H9 (cell line): ENCODE data around the gene CEP43. TPM values are rescaled to one million over a fixed set of nuclear protein-coding genes. Genes with fewer than 3 reads are reported as not detected.
A peak's percentile ranks its signal among the peaks of the same experiment; 100 is the strongest.

Experiments used
- DNase-seq: peaks from one replicate; pipeline ENCODE4 v3.0.0-alpha.2; 2017
- H2AFZ ChIP-seq: one replicate; pipeline ENCODE4 v1.6.1; 2013; ENCODE audit warnings: mild to moderate bottlenecking, low read length, control low read depth, moderate library complexity
- H2AK5ac ChIP-seq: 2 replicates; pipeline ENCODE4 v1.6.1; 2013; ENCODE audit warnings: low read length, control low read depth, mixed read lengths; ENCODE audit not compliant: insufficient read length
- H2BK120ac ChIP-seq: one replicate; pipeline ENCODE4 v1.6.1; 2013; ENCODE audit warnings: low read depth, mild to moderate bottlenecking, low read length, control low read depth, inconsistent platforms; ENCODE audit not compliant: poor library complexity, severe bottlenecking
- H2BK12ac ChIP-seq: 2 replicates; pipeline ENCODE4 v1.6.1; 2013; ENCODE audit warnings: low read length, control low read depth, mixed read lengths, low read depth; ENCODE audit not compliant: insufficient read length
- H2BK15ac ChIP-seq: 2 replicates; pipeline ENCODE4 v1.6.1; 2013; ENCODE audit warnings: low read depth, low read length, control low read depth
- H2BK20ac ChIP-seq: one replicate; pipeline ENCODE4 v1.6.1; 2013; ENCODE audit warnings: low read depth, mild to moderate bottlenecking, low read length, control low read depth, inconsistent platforms; ENCODE audit not compliant: poor library complexity, severe bottlenecking
- H2BK5ac ChIP-seq: 2 replicates; pipeline ENCODE4 v1.6.1; 2013; ENCODE audit warnings: low read length, control low read depth, mixed read lengths; ENCODE audit not compliant: insufficient read length
- H3K14ac ChIP-seq: 2 replicates; pipeline ENCODE4 v1.6.1; 2013; ENCODE audit warnings: low read length, control low read depth; ENCODE audit not compliant: insufficient read depth
- H3K18ac ChIP-seq: 2 replicates; pipeline ENCODE4 v1.6.1; 2013; ENCODE audit warnings: low read depth, mild to moderate bottlenecking, mixed read lengths, low read length, control low read depth; ENCODE audit not compliant: insufficient read length
- H3K23ac ChIP-seq: 2 replicates; pipeline ENCODE4 v1.6.1; 2013; ENCODE audit warnings: low read length, control low read depth, mixed read lengths, low read depth; ENCODE audit not compliant: insufficient read length
- H3K23me2 ChIP-seq: 2 replicates; pipeline ENCODE4 v1.6.1; 2013; ENCODE audit warnings: low read depth, mild to moderate bottlenecking, mixed read lengths, low read length, control low read depth; ENCODE audit not compliant: insufficient read length, poor library complexity, severe bottlenecking
- H3K27ac ChIP-seq: 2 replicates; pipeline ENCODE4 v1.5.1; 2013; ENCODE audit warnings: low read length, control low read depth, mixed read lengths, low read depth; ENCODE audit not compliant: insufficient read length
- H3K27me3 ChIP-seq: 2 replicates; pipeline ENCODE4 v1.6.1; 2013; ENCODE audit warnings: low read length, control low read depth, inconsistent platforms; ENCODE audit not compliant: insufficient read depth
- H3K4ac ChIP-seq: 2 replicates; pipeline ENCODE4 v1.6.1; 2013; ENCODE audit warnings: low read depth, mild to moderate bottlenecking, control low read depth, inconsistent platforms, low read length, moderate library complexity
- H3K4me1 ChIP-seq: 2 replicates; pipeline ENCODE4 v1.6.1; 2013; ENCODE audit warnings: low read length, control low read depth, inconsistent platforms; ENCODE audit not compliant: insufficient read depth
- H3K4me2 ChIP-seq: 2 replicates; pipeline ENCODE4 v1.6.1; 2013; ENCODE audit warnings: low read length, control low read depth, mixed read lengths; ENCODE audit not compliant: insufficient read length, insufficient read depth
- H3K56ac ChIP-seq: 2 replicates; pipeline ENCODE4 v1.6.1; 2013; ENCODE audit warnings: low read depth, mild to moderate bottlenecking, mixed read lengths, low read length, control low read depth; ENCODE audit not compliant: insufficient read length
- H3K79me1 ChIP-seq: 2 replicates; pipeline ENCODE4 v1.6.1; 2013; ENCODE audit warnings: low read depth, mild to moderate bottlenecking, moderate library complexity, low read length, control low read depth, inconsistent platforms; ENCODE audit not compliant: insufficient read depth, poor library complexity, severe bottlenecking
- H3K79me2 ChIP-seq: 2 replicates; pipeline ENCODE4 v1.6.1; 2013; ENCODE audit warnings: low read length, control low read depth, inconsistent platforms; ENCODE audit not compliant: insufficient read depth
- H3K9ac ChIP-seq: 2 replicates; pipeline ENCODE4 v1.6.1; 2013; ENCODE audit warnings: low read length, control low read depth, mixed read lengths; ENCODE audit not compliant: insufficient read length; ENCODE audit errors: extremely low read depth
- H3K9me3 ChIP-seq: one replicate; pipeline ENCODE4 v1.6.1; 2013; ENCODE audit warnings: low read depth, low read length, inconsistent platforms; ENCODE audit not compliant: control insufficient read depth
- H3T11ph ChIP-seq: one replicate; pipeline ENCODE4 v1.6.1; 2013; ENCODE audit warnings: mild to moderate bottlenecking, low read length, control low read depth, inconsistent platforms
- H4K20me1 ChIP-seq: one replicate; pipeline ENCODE4 v1.6.1; 2013; ENCODE audit not compliant: control insufficient read depth, insufficient read length, insufficient read depth
- H4K5ac ChIP-seq: 2 replicates; pipeline ENCODE4 v1.6.1; 2013; ENCODE audit warnings: low read depth, mild to moderate bottlenecking, mixed read lengths, low read length, control low read depth; ENCODE audit not compliant: insufficient read length
- H4K8ac ChIP-seq: replicated peaks from 2 replicates; pipeline ENCODE4 v1.6.1; 2013; ENCODE audit warnings: low read length, control low read depth, mixed read lengths, low read depth; ENCODE audit not compliant: insufficient read length
- H4K91ac ChIP-seq: 2 replicates; pipeline ENCODE4 v1.6.1; 2013; ENCODE audit warnings: low read depth, mild to moderate bottlenecking, moderate library complexity, mixed read lengths, low read length, control low read depth; ENCODE audit not compliant: insufficient read length
- H3K27ac Mint-ChIP-seq, 3 experiments: 2 replicates in 2 of 3; 3 replicates in 1 of 3; pipeline ENCODE4 v1.8.0; 2020 to 2021; ENCODE audit warnings: mixed read lengths in 3 of 3, mild to moderate bottlenecking in 1 of 3, moderate library complexity in 1 of 3
- H3K27me3 Mint-ChIP-seq: 2 replicates; pipeline ENCODE4 v1.8.0; 2021; ENCODE audit warnings: low read depth, mild to moderate bottlenecking, moderate library complexity, mixed read lengths
- H3K36me3 Mint-ChIP-seq, 3 experiments: 2 replicates in 2 of 3; 3 replicates in 1 of 3; pipeline ENCODE4 v1.8.0; 2020 to 2021; ENCODE audit warnings: low read depth in 3 of 3, mixed read lengths in 3 of 3; ENCODE audit not compliant: insufficient read depth in 1 of 3
- H3K4me1 Mint-ChIP-seq, 2 experiments: 2 replicates each; pipeline ENCODE4 v1.8.0; 2020; ENCODE audit warnings: mixed read lengths in 2 of 2
- H3K4me3 Mint-ChIP-seq, 2 experiments: 2 replicates in 1 of 2; 3 replicates in 1 of 2; pipeline ENCODE4 v1.8.0; 2020 to 2021; ENCODE audit warnings: mild to moderate bottlenecking in 2 of 2, mixed read lengths in 2 of 2, moderate library complexity in 1 of 2
- H3K9me3 Mint-ChIP-seq, 2 experiments: 2 replicates in 1 of 2; 3 replicates in 1 of 2; pipeline ENCODE4 v1.8.0; 2020; ENCODE audit warnings: mild to moderate bottlenecking in 2 of 2, mixed read lengths in 2 of 2, moderate library complexity in 1 of 2
- CTCF ChIP-seq: fragments of 200-600 bp; sonication (generic); conservative IDR thresholded peaks from 3 replicates; pipeline ENCODE4 v1.8.0; 2021; ENCODE audit warnings: antibody characterized with exemption, mild to moderate bottlenecking
- WGBS: extraction: QIAGEN DNeasy Blood & Tissue Kit; methylation state at CpG from one replicate; pipeline ENCODE4 v1.1.7; 2013; ENCODE audit warnings: missing lambda C conversion rate, low lambda C conversion rate, mixed read lengths; ENCODE audit not compliant: insufficient read length; ENCODE audit errors: extremely low coverage; 5-methylcytosine and 5-hydroxymethylcytosine counted together
- long read RNA-seq: library from polyadenylated mRNA; unstranded; transcript quantifications from one replicate; pipeline ENCODE4 v2.0.0, GENCODE V29; 2020
- total RNA-seq: library from RNA; stranded (reverse); gene quantifications from 2 replicates; pipeline ENCODE4 v1.2.1, GENCODE V29; 2021

CEP43 gene
- 33.6 and 35.4 TPM in 2 replicates for total RNA-seq
- long read RNA-seq, full-length matches to known transcripts: 169 of 230 reads
- long read RNA-seq, partial matches to known transcripts: 17 of 230 reads
- long read RNA-seq, other reads (novel, unspliced or antisense): 44 of 230 reads

- peak; percentile 97 for DNase-seq
Measured at GRCh38 chr6:166999145-166999883, at the start of gene CEP43. Gene CEP43 (plus strand): TSS chr6:166999397. CDS start chr6:166999413, 16 bp downstream.

More at GRCh38 chr6:166999145-166999883, at the start of gene CEP43:
- no peak for TF ChIP-seq CTCF
- H2AK5ac ChIP-seq: no peak within 1 kb of the TSS
- Mint-ChIP-seq H3K4me3 (peak within 1 kb of the TSS; percentile 85 to 94), H3K27ac (peak within 1 kb of the TSS in 2 of 3 experiments; percentile 77 to 80; a peak in 3 of 7 replicates), H3K36me3 (peaks cover 18 to 44% (median 36%) of the 10 kb centered on the region in 3 experiments), H3K27me3 (no peaks in the 10 kb centered on the region), H3K9me3 (no peaks in the 10 kb centered on the region), H3K4me1 (peaks cover 21 to 25% of the 10 kb centered on the region in 2 experiments)
- no peak within 1 kb of the TSS; the same call in 1 of the 2 replicates for H2BK15ac ChIP-seq
- no peaks in the 10 kb centered on the region for H4K20me1 ChIP-seq
- no peak within 1 kb of the TSS for H3K27ac ChIP-seq
- H3T11ph ChIP-seq: no peak within 1 kb of the TSS
- H2BK5ac ChIP-seq: no peak within 1 kb of the TSS
- H3K27me3 ChIP-seq: no peaks in the 10 kb centered on the region
- H3K79me1 ChIP-seq: peaks cover 9% of the 10 kb centered on the region
- H3K4me1 ChIP-seq: peaks cover 4% of the 10 kb centered on the region; the same call in 1 of the 2 replicates
- no peak within 1 kb of the TSS for H3K56ac ChIP-seq
- no peak within 1 kb of the TSS for H2BK20ac ChIP-seq
- H2BK12ac ChIP-seq: no peak within 1 kb of the TSS
- H3K79me2 ChIP-seq: peaks cover 13% of the 10 kb centered on the region; the same call in 1 of the 2 replicates
- H4K8ac ChIP-seq: no peak within 1 kb of the TSS
- no peak within 1 kb of the TSS for H2BK120ac ChIP-seq
- no peak within 1 kb of the TSS for H3K23ac ChIP-seq
- H3K9ac ChIP-seq: peak within 1 kb of the TSS; percentile 87
- peak within 1 kb of the TSS; percentile 92 for H3K4me2 ChIP-seq
- no peak within 1 kb of the TSS for H3K4ac ChIP-seq
- H3K23me2 ChIP-seq: peaks cover 8% of the 10 kb centered on the region
- no peak within 1 kb of the TSS for H4K91ac ChIP-seq
- H4K5ac ChIP-seq: no peak within 1 kb of the TSS
- peak within 1 kb of the TSS; percentile 37; the same call in 1 of the 2 replicates for H3K14ac ChIP-seq
- no peak within 1 kb of the TSS for H3K18ac ChIP-seq
- no CpG with 5 or more reads among the region's 93 CpGs for WGBS
- H2AFZ ChIP-seq: no peak within 1 kb of the TSS
- no peaks in the 10 kb centered on the region for H3K9me3 ChIP-seq
